ENCODE data around the gene RDH8. TPM values are rescaled to one million over a fixed set of nuclear protein-coding genes. Genes with fewer than 3 reads are reported as not detected.
"Not testable (repeated sequence)": the region's sequence is repeated elsewhere in the genome, so short reads cannot be mapped to it uniquely, and the experiment has no call there.

Gene RDH8
- total and polyA plus RNA-seq, 2 of the 4 experiments (the other 2 are of a cell fraction): 0.18 TPM; not detected in 1

GRCh38 chr19:10023096-10023495 lies 9.8 kb downstream of the RDH8 start:
- BruUV-seq (replicated peaks); H2AK9ac ChIP-seq (replicated peaks; ENCODE audit: low read depth, low read length, poor library complexity); H3K9me3 ChIP-seq (ENCODE audit: control insufficient read depth, insufficient read depth, low read length); POLR2A ChIA-PET (ENCODE audit: unreplicated experiment); ATAC-seq (ENCODE audit: low read depth); H3K4ac ChIP-seq (ENCODE audit: low read depth, low read length); H3K18ac ChIP-seq (ENCODE audit: low read depth, low read length); H4K8ac ChIP-seq (ENCODE audit: low read depth in 2 of 2, low read length in 2 of 2); H2BK120ac ChIP-seq (ENCODE audit: low read depth, low read length); H3K4me2 ChIP-seq (ENCODE audit: low read depth, low read length); H3K23ac ChIP-seq (ENCODE audit: low read depth, low read length); H2AFZ ChIP-seq (replicated peaks; ENCODE audit: low read length, poor library complexity); H4K5ac ChIP-seq (ENCODE audit: low read depth, low read length); H4K91ac ChIP-seq (ENCODE audit: insufficient read depth, low read depth, low read length); H2BK20ac ChIP-seq (ENCODE audit: low read depth, low read length); H3K14ac ChIP-seq (replicated peaks; ENCODE audit: low read depth, low read length); H2BK15ac ChIP-seq (ENCODE audit: low read depth, low read length); CTCF ChIA-PET; H3K9me1 ChIP-seq (ENCODE audit: insufficient read depth, low read length); H3K4me1 ChIP-seq (ENCODE audit: control insufficient read depth, insufficient read depth, low read length); H3K4me3 ChIP-seq (ENCODE audit: insufficient read depth, low read depth, low read length); H3K9ac ChIP-seq (ENCODE audit: low read depth, low read length); H3K36me3 ChIP-seq (ENCODE audit: control insufficient read depth, insufficient read depth, low read length); H2BK5ac ChIP-seq (ENCODE audit: low read depth, low read length, poor library complexity, severe bottlenecking); H4K20me1 ChIP-seq (ENCODE audit: insufficient read depth, low read length); in situ Hi-C loops (cut with MboI; ENCODE audit: low sequenced_read_pairs); H3K27ac ChIP-seq (ENCODE audit: insufficient read depth, low read length); dilution Hi-C loops (cut with HindIII; ENCODE audit: low sequenced_read_pairs, unreplicated experiment); H2AK5ac ChIP-seq (ENCODE audit: low read depth, low read length); H3K79me1 ChIP-seq (ENCODE audit: low read depth in 1 of 2, low read length in 2 of 2); DNase-seq; H3K56ac ChIP-seq (ENCODE audit: extremely low read depth, insufficient read depth, low read length); H3K27me3 ChIP-seq (ENCODE audit: control insufficient read depth, insufficient read depth, low read length): not testable (repeated sequence)
- WGBS, 2 experiments (ENCODE audit: extremely low coverage in 2 of 2, insufficient read length in 1 of 2): 93% methylated on average over 2 of the region's 5 CpGs; no CpG with 5 or more reads in 1 of the 2 experiments
- peak; percentile 9; the same call in 1 of the 2 replicates for TF ChIP-seq CEBPB (IDR thresholded peaks at IDR 0.05; ENCODE audit: low read depth, low read length)
- intact Hi-C loops (cut with micrococcal nuclease): loop anchor here (10.0 kb wide), 1 partner anchor 232 kb away; the partner anchor contains the start of gene MRPL4
